NOMO-1 treated with DMSO at 0.1 percent for 48 hours (cell line): ENCODE data around the gene KIF5C.

Experiments
- DNase-seq: peaks from one replicate; lab custom pipeline; 2025; ENCODE audit not compliant: unreplicated experiment; lab: John Stamatoyannopoulos, UW

The KIF5C gene

DNA sequence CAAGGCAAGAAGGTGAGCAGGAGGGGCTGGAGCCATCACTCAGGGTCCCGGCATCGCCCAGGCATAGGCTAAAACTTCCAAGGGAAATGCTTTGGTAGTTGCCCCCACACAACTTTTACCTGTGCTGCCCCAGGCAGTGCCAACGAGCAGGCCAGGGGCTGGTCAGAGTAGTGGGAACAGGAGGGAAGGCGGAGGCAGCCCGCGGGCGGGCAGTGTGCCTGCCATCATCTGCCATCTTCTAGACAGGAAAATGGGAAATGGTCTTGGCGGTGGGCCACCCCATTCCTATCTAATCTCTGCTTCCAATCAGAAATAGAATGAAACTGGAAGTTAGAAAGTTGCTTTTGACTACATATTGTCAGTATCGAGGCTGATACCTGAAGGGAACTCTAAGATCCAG, 137.5 kb downstream of the KIF5C start:
- DNase-seq: no peak

GRCh38 chr2:149015501-149015900, 140.5 kb downstream of the KIF5C start:
- no peak for DNase-seq

DNA sequence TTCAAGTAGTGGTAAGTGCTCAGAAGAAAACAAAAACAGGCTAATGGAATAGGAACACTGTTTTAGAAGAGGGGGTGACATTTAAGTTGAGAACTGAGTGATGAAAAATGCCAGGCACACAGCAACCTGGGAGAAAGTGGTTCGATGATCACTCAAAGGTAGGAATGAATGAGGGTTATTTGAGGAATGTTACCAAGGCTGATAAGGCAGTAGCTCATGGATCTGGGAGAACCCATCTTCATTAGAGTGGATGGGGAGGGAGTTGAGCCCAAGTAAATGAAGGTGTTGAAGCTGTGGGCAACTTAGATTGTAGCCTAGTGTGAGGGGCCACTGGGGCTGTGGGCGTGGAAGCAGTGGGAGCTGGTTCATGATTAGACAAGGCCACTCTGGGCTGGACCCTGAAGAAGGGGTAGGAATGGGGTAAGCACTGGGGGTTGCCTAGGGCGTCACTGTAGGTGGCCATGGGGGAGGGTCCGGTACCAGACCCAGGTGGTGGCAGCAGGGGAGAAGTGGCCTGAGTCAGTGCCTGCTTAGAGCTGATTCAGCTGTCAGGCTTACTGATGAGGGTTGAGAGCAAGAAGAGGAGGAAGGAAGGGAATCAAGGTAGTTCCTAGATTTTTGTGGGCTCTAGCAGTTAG, 141.0 kb downstream of the KIF5C start:
- DNase-seq: no peak

GRCh38 chr2:149017116-149017985, 142.3 kb downstream of the KIF5C start:
- peak; percentile 76 for DNase-seq

- no peak for DNase-seq
Observed at GRCh38 chr2:149018981-149019380, 144.0 kb downstream of the KIF5C start.

GRCh38 chr2:149019768-149020167, 144.7 kb downstream of the KIF5C start:
- peak; percentile 91 for DNase-seq

DNA sequence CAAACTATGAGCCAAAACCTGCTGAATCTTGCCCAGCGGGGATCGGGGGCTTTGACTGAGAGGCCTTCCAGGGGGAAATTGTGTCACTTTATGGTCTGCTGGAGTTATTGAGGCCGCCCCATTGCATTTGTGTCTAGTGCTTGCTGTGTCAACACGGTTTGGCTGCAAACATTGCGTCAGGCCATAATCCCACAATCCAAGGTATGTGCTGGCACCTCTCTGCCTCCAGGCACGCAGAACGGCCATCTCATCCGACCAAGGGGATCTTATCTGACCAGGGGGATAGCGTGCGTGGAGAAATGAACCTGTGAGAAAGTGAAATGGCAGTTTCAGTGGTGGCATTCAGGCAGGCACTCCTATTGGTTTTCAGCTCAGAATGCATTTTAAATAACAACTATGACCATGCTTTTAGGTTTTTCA, 145.4 kb downstream of the KIF5C start:
- peak; percentile 59 for DNase-seq

DNA sequence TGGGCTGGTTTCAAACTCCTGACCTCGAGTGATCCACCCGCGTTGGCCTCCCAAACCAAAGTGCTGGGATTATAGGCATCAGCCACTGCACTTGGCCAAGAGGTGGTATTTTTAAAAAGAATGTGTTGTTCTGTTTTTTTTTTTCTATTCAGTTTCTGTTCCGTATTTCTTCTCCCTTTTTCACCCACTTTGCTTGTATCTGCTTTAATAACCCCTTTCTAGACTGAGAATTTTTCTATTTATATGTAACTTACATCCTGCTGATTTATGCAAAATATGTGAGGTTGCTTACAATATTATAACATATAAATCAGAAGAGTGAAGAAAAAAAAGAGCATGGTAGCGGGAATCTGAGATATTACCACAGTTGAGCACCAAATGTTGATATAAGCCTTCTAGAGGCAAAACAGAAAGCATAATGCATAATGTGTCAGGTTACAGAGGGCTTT, 146.3 kb downstream of the KIF5C start:
- DNase-seq: peak; percentile 75

DNA sequence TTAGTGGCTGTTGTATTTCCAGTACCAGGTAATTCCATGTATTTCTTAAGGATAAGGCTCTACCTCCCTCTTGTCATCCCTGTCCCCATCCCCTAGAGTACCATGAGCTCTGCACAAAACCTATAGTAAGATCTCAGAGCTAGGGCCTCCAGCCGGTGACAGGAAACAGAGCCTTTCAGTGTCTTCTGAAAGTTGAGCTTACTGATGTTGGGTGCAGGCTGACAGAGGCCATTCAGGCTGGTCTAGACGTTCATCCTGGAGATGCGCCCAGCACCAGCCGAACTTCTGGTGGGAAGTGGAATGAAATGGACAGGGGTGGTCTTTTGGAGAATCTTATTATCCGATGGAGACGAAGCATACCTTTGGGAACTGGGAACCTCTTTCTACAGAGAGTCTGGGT, 146.7 kb downstream of the KIF5C start:
- no peak for DNase-seq

- no peak for DNase-seq
Observed at GRCh38 chr2:149023091-149023490, 148.1 kb downstream of the KIF5C start.

GRCh38 chr2:149027590-149028250, 152.7 kb downstream of the KIF5C start:
- no peak for DNase-seq

- no peak for DNase-seq
Observed at GRCh38 chr2:149028377-149028776, 153.3 kb downstream of the KIF5C start.

GRCh38 chr2:149028891-149029290, 153.9 kb downstream of the KIF5C start:
- no peak for DNase-seq

DNA sequence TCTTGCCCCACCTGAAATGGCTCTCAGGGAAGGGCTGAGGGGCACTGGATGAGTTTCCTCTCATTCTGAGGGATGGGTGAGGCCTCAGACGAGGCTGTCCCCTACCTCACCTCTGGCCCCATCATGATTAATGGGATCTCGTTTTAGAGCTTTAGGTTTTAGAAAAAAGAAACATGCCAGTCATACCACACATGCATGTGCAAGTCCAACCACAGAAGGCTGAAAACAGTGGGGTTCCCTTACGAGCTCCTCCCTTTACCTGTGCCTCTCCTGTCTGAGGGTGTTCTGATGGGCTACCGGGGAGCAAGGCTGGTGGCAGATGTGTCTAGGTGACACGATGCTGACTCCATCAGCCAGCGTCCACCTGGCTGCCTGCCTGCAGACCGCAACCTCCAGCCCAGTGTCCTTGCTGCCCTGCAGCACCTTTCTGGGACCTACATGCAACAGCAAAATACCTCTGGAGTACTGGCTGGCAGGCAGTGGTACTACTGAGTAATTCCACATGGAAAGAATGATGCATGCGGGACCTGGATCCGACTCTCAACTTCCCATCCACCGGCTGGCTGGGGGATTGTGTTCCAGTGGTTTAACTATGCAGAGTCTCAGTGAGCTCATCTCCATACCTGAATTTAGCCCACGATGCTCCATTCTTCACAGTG, 154.4 kb downstream of the KIF5C start:
- no peak for DNase-seq

- no peak for DNase-seq
Observed at GRCh38 chr2:149031396-149031795, 156.4 kb downstream of the KIF5C start.

GRCh38 chr2:149033716-149034115, 158.7 kb downstream of the KIF5C start:
- no peak for DNase-seq

GRCh38 chr2:149034406-149034805, 159.4 kb downstream of the KIF5C start:
- no peak for DNase-seq

- DNase-seq: no peak
Observed at GRCh38 chr2:149036507-149037293, 161.7 kb downstream of the KIF5C start.

- DNase-seq: no peak
Observed at GRCh38 chr2:149037851-149038250, 162.8 kb downstream of the KIF5C start.

GRCh38 chr2:149038442-149039212, 163.6 kb downstream of the KIF5C start, which contains the start of gene LYPD6B:
LYPD6B (plus strand) TSS chr2:149038699; CDS start chr2:149130949, 92,250 bp downstream.
- no peak for DNase-seq
